ENCODE measurements around the gene ASTE1. TPM values are rescaled to one million over a fixed set of nuclear protein-coding genes. Genes with fewer than 3 reads are reported as not detected.
"Not testable (repeated sequence)": the region's sequence is repeated elsewhere in the genome, so short reads cannot be mapped to it uniquely, and the experiment has no call there.

Gene ASTE1
- total and polyA plus RNA-seq, 7 donors: 4.3 to 6.2 (median 4.7) TPM

DNA sequence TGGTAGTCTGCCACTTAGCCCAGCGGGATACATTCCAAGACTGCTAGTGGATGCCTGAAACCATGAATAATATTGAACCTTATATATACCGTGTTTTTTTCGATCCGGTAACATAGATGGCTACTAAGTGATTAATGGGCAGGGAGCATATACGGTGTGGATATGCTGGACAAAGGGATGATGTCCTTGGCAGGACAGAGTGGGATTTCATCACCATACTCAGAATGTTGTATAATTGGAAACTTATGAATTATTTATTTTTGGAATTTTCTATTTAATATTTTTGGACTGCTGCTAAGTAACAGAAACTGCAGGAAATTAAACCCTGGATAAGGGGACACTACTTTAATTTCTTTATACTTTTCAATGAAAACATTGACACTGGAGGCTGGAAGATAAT lies 53.2 kb downstream of the ASTE1 start:
- TF ChIP-seq POLR2A (IDR thresholded peaks at IDR 0.05): no peak
- TF ChIP-seq EP300 (IDR thresholded peaks at IDR 0.05): no peak
- no peak for TF ChIP-seq CTCF (IDR thresholded peaks at IDR 0.05)
- TF ChIP-seq POLR2AphosphoS5 (IDR thresholded peaks at IDR 0.05): no peak
- Histone ChIP-seq H3K27me3 (no peaks in the 10 kb centered on the region), H3K9me3 (no peaks in the 10 kb centered on the region), H3K4me3 (no peak overlapping the region), H3K4me1 (no peaks in the 10 kb centered on the region), H3K36me3 (peaks cover 0 to 60% (median 5%) of the 10 kb centered on the region in 4 donors), H3K27ac (no peak overlapping the region)
- no peak for DNase-seq
- 94 to 96% methylated on average over 5 of the region's 5 CpGs for WGBS, 2 donors
- intact Hi-C loops (cut with DNase I): no loop called here

- DNase-seq; H3K4me1 ChIP-seq; H3K27me3 ChIP-seq; intact Hi-C loops (cut with DNase I); H3K4me3 ChIP-seq; H3K27ac ChIP-seq; H3K9me3 ChIP-seq: not testable (repeated sequence)
- H3K36me3 ChIP-seq: peaks cover 0 to 64% (median 5%) of the 10 kb centered on the region in 4 donors
- 100% methylated on average over 2 of the region's 2 CpGs for WGBS, 2 donors
Observed at GRCh38 chr3:130972592-130972991, 54.0 kb downstream of the ASTE1 start.

GRCh38 chr3:130971208-130971607 lies 55.4 kb downstream of the ASTE1 start:
- H3K27me3 ChIP-seq: no peaks in the 10 kb centered on the region
- no peaks in the 10 kb centered on the region for H3K4me1 ChIP-seq
- DNase-seq: no peak
- intact Hi-C loops (cut with DNase I): no loop called here
- peaks cover 0 to 66% (median 7%) of the 10 kb centered on the region in 4 donors for H3K36me3 ChIP-seq
- no peak overlapping the region for H3K4me3 ChIP-seq
- H3K27ac ChIP-seq: no peak overlapping the region
- TF ChIP-seq EP300 (IDR thresholded peaks at IDR 0.05) (no peak), POLR2A (IDR thresholded peaks at IDR 0.05) (no peak), CTCF (IDR thresholded peaks at IDR 0.05) (no peak), POLR2AphosphoS5 (IDR thresholded peaks at IDR 0.05) (no peak)
- no peaks in the 10 kb centered on the region for H3K9me3 ChIP-seq

- H3K27me3 ChIP-seq: no peaks in the 10 kb centered on the region
- H3K27ac ChIP-seq: no peak overlapping the region
- H3K4me3 ChIP-seq: no peak overlapping the region
- intact Hi-C loops (cut with DNase I): no loop called here
- 95 to 96% methylated on average over 2 of the region's 2 CpGs for WGBS, 2 donors
- H3K4me1 ChIP-seq: no peaks in the 10 kb centered on the region
- no peak for DNase-seq
- TF ChIP-seq POLR2A (IDR thresholded peaks at IDR 0.05): no peak
- TF ChIP-seq POLR2AphosphoS5 (IDR thresholded peaks at IDR 0.05): no peak
- no peak for TF ChIP-seq CTCF (IDR thresholded peaks at IDR 0.05)
- TF ChIP-seq EP300 (IDR thresholded peaks at IDR 0.05): no peak
- peaks cover 0 to 68% (median 4%) of the 10 kb centered on the region in 4 donors for H3K36me3 ChIP-seq
- no peaks in the 10 kb centered on the region for H3K9me3 ChIP-seq
Observed at GRCh38 chr3:130969621-130970020, 57.0 kb downstream of the ASTE1 start.

DNA sequence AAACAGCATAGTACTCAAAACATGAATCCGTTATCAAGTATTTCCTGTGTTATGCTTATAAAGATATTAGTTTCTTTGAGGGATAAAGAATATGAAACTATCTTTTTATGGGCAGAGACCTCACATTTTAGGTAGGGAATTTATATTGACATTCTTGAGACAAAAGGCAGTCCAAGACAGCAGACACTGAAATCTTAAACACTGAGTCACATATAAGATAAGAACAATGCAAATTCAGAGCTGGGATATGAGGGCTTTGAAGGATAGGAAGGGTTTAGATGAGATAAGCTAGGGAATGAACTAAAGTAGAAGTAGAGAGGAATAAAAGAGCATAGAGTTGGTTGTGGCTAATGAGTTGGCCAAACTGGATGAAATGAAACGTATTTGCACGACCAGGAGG lies 58.4 kb downstream of the ASTE1 start:
- Histone ChIP-seq H3K4me3 (no peak overlapping the region), H3K27me3 (no peaks in the 10 kb centered on the region), H3K27ac (no peak overlapping the region), H3K9me3 (no peaks in the 10 kb centered on the region), H3K4me1 (no peaks in the 10 kb centered on the region), H3K36me3 (peaks cover 0 to 78% (median 6%) of the 10 kb centered on the region in 4 donors)
- intact Hi-C loops (cut with DNase I): no loop called here
- 95 to 99% methylated on average over 3 of the region's 3 CpGs for WGBS, 2 donors
- no peak for DNase-seq
- no peak for TF ChIP-seq EP300 (IDR thresholded peaks at IDR 0.05)
- TF ChIP-seq POLR2AphosphoS5 (IDR thresholded peaks at IDR 0.05): no peak

DNA sequence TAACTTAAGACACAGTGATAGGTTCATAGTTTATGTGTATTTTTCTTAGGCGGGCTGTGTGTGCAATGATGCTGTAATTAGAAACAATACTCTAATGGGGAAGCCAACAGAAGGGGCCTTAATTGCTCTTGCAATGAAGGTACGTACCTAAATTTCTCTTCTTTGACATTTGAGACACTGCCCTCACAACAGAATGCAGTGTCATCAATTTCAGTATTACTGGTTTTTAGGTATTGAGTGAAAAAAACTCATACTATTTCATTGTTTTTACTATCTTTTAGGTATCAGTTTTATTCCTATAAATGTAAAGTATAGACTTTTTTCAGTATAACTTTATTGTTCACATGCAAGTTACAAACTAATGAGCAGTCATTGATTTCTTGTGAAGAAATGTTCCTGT lies 59.3 kb downstream of the ASTE1 start:
- Histone ChIP-seq H3K4me1 (no peaks in the 10 kb centered on the region), H3K9me3 (no peaks in the 10 kb centered on the region), H3K36me3 (peaks cover 0 to 78% (median 6%) of the 10 kb centered on the region in 4 donors), H3K27me3 (no peaks in the 10 kb centered on the region), H3K27ac (no peak overlapping the region), H3K4me3 (no peak overlapping the region)
- TF ChIP-seq CTCF (IDR thresholded peaks at IDR 0.05) (no peak), POLR2A (IDR thresholded peaks at IDR 0.05) (no peak), EP300 (IDR thresholded peaks at IDR 0.05) (no peak)
- no peak for DNase-seq
- WGBS, 2 donors: 97 to 98% methylated on average over 2 of the region's 2 CpGs
- intact Hi-C loops (cut with DNase I): no loop called here

Data from sigmoid colon (tissue), 7 donors.